ENCODE data around the gene MAP1LC3C. TPM values are rescaled to one million over a fixed set of nuclear protein-coding genes. Genes with fewer than 3 reads are reported as not detected.

MAP1LC3C gene
- total RNA-seq, 1 donor from 2014 or later: 10.9 TPM

- H3K27ac ChIP-seq: no peak overlapping the region
- no peaks in the 10 kb centered on the region for H3K36me3 ChIP-seq
- H3K27me3 ChIP-seq (ENCODE audit: low read depth): no peaks in the 10 kb centered on the region
- H3K4me3 ChIP-seq: no peak overlapping the region
- TF ChIP-seq CTCF (IDR thresholded peaks at IDR 0.05): no peak
- H3K4me1 ChIP-seq: no peaks in the 10 kb centered on the region
- no peaks in the 10 kb centered on the region for H3K9me3 ChIP-seq
- no peak for DNase-seq
- no peak for ATAC-seq
- intact Hi-C loops (cut with DNase I): no loop called here
Measured at GRCh38 chr1:242011894-242012660, 13.2 kb upstream of the MAP1LC3C start.

GRCh38 chr1:242008826-242009495 is 10.1 kb upstream of the MAP1LC3C start:
- no peaks in the 10 kb centered on the region for H3K9me3 ChIP-seq
- ATAC-seq (peak in 1 of 2 donors; percentile 53), DNase-seq (no peak)
- no peaks in the 10 kb centered on the region for H3K36me3 ChIP-seq
- H3K27ac ChIP-seq: no peak overlapping the region
- no peak for TF ChIP-seq CTCF (IDR thresholded peaks at IDR 0.05)
- intact Hi-C loops (cut with DNase I): no loop called here
- no peak overlapping the region for H3K4me3 ChIP-seq
- H3K4me1 ChIP-seq: no peaks in the 10 kb centered on the region
- no peaks in the 10 kb centered on the region for H3K27me3 ChIP-seq (ENCODE audit: low read depth)

- H3K9me3 ChIP-seq: no peaks in the 10 kb centered on the region
- H3K36me3 ChIP-seq: no peaks in the 10 kb centered on the region
- H3K4me1 ChIP-seq: peaks cover 4% of the 10 kb centered on the region
- intact Hi-C loops (cut with DNase I): no loop called here
- H3K4me3 ChIP-seq: no peak overlapping the region
- DNase-seq (no peak), ATAC-seq (no peak)
- H3K27me3 ChIP-seq (ENCODE audit: low read depth): no peaks in the 10 kb centered on the region
- no peak overlapping the region for H3K27ac ChIP-seq
- TF ChIP-seq CTCF (IDR thresholded peaks at IDR 0.05): no peak
Measured at GRCh38 chr1:242006976-242007375, 8.1 kb upstream of the MAP1LC3C start.

GRCh38 chr1:242005866-242006535 is 7.1 kb upstream of the MAP1LC3C start:
- Histone ChIP-seq H3K27ac (no peak overlapping the region), H3K27me3 (ENCODE audit: low read depth) (no peaks in the 10 kb centered on the region), H3K36me3 (no peaks in the 10 kb centered on the region), H3K9me3 (no peaks in the 10 kb centered on the region), H3K4me1 (peaks cover 8% of the 10 kb centered on the region), H3K4me3 (no peak overlapping the region)
- ATAC-seq (no peak), DNase-seq (no peak)
- TF ChIP-seq CTCF (IDR thresholded peaks at IDR 0.05): no peak
- intact Hi-C loops (cut with DNase I): no loop called here

- H3K4me1 ChIP-seq: peaks cover 8% of the 10 kb centered on the region
- ATAC-seq (no peak), DNase-seq (no peak)
- no peaks in the 10 kb centered on the region for H3K9me3 ChIP-seq
- H3K4me3 ChIP-seq: no peak overlapping the region
- H3K27me3 ChIP-seq (ENCODE audit: low read depth): no peaks in the 10 kb centered on the region
- intact Hi-C loops (cut with DNase I): no loop called here
- H3K27ac ChIP-seq: no peak overlapping the region
- no peaks in the 10 kb centered on the region for H3K36me3 ChIP-seq
- no peak for TF ChIP-seq CTCF (IDR thresholded peaks at IDR 0.05)
Measured at GRCh38 chr1:242004751-242005495, 6.0 kb upstream of the MAP1LC3C start.

All from lower lobe of right lung (tissue), 2 donors.